Measurements from ENCODE around the gene CCDC80. TPM values are rescaled to one million over a fixed set of nuclear protein-coding genes. Genes with fewer than 3 reads are reported as not detected.

Gene CCDC80
- total RNA-seq, 1 donor from 2014 or later: 148 TPM

DNA sequence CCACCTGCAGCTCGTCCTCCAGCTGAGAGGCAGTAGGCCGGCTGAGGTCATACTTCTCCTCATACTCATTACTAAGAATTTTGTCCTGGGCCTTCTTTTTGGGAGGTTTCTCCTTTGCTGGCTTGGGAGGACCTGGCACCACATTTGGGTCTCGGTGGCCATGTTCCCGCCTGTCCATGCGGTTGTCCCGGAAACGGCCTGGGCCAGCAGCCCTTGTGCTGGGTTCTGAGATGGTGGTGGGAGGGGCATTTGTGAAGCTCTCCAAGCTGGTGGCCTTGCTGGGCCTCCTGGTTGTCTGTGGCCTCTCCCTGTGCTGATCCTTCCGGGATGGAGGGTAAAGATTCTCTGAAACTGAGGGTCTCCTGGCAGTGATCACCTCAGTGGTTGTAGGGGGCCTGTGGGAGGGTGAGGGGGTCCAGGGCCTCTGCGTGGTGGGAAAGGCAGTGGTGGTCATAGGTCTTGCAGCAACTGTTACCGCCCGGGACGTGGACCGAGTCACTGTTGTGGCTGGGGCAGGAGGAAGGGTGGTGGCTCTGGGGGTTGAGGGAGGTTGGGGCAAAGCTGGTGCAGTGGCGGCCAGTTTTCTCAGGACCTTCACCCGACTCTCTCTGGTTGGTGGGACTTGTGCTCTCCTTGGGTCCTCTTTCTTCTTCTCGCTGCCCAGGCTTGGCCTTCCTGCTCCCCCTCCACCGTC is 2.5 kb downstream of the CCDC80 start:
- intact Hi-C loops (cut with DNase I): no loop called here
- DNase-seq (no peak), ATAC-seq (no peak)

DNA sequence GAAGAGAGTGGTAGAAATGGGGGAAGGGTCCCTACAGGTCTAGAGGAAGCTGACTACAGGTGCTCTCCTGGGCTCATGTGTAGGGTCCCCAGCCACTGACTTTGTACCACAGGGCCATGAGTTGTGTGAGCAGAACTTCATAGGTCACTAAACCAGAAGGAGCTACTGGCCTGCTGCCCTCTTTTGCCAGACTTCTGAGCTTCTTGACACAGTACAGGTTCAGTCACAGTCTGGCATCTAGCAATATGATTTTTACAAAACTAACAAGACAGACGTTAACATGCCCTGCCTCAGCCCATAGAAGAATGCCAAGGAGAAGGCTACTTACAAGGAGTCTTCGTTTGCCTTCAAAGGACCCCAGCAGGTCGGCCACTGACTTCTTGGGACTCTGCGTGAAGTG is 3.2 kb downstream of the CCDC80 start:
- peaks cover 19% of the 10 kb centered on the region for H3K4me1 ChIP-seq
- DNase-seq: no peak
- no peak for ATAC-seq
- H3K9me3 ChIP-seq: no peaks in the 10 kb centered on the region
- intact Hi-C loops (cut with DNase I): no loop called here
- TF ChIP-seq, protein P1, sequence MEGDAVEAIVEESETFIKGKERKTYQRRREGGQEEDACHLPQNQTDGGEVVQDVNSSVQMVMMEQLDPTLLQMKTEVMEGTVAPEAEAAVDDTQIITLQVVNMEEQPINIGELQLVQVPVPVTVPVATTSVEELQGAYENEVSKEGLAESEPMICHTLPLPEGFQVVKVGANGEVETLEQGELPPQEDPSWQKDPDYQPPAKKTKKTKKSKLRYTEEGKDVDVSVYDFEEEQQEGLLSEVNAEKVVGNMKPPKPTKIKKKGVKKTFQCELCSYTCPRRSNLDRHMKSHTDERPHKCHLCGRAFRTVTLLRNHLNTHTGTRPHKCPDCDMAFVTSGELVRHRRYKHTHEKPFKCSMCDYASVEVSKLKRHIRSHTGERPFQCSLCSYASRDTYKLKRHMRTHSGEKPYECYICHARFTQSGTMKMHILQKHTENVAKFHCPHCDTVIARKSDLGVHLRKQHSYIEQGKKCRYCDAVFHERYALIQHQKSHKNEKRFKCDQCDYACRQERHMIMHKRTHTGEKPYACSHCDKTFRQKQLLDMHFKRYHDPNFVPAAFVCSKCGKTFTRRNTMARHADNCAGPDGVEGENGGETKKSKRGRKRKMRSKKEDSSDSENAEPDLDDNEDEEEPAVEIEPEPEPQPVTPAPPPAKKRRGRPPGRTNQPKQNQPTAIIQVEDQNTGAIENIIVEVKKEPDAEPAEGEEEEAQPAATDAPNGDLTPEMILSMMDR (IDR thresholded peaks at IDR 0.05): no peak
- no peak overlapping the region for H3K27ac ChIP-seq
- no peaks in the 10 kb centered on the region for H3K36me3 ChIP-seq
- no peaks in the 10 kb centered on the region for H3K27me3 ChIP-seq (ENCODE audit: low read depth)
- H3K4me3 ChIP-seq: peak overlapping the region; percentile 40

More for the DNA sequence above, 2.5 kb downstream of the CCDC80 start:
- TF ChIP-seq, protein P1 (IDR thresholded peaks at IDR 0.05): no peak
- Histone ChIP-seq H3K4me1 (peaks cover 25% of the 10 kb centered on the region), H3K9me3 (no peaks in the 10 kb centered on the region), H3K27ac (no peak overlapping the region), H3K4me3 (peak overlapping the region; percentile 40), H3K36me3 (no peaks in the 10 kb centered on the region), H3K27me3 (ENCODE audit: low read depth) (no peaks in the 10 kb centered on the region)

DNA sequence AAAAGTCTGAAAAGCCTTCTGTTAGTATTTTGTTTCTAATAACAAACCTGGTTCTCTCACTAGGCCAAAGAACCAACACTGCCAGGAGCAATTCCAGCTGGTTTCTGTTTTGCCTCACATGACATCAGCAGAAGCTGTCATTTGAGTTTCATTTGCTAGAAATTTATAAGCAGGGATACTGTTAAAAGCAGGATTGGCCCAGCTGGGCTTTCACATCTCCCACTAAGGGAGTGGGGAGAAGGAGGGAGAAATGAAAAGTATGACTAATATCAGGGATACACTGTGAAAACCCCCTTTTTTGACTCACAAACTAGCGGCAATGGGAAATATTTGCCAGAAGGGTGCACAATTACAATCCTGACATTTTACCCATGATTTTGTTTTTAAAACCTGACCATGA is 5.3 kb downstream of the CCDC80 start:
- no peak for DNase-seq
- H3K4me3 ChIP-seq: peak overlapping the region; percentile 40
- intact Hi-C loops (cut with DNase I): no loop called here
- H3K36me3 ChIP-seq: no peaks in the 10 kb centered on the region
- peaks cover 4% of the 10 kb centered on the region for H3K4me1 ChIP-seq
- no peaks in the 10 kb centered on the region for H3K9me3 ChIP-seq
- TF ChIP-seq, protein P1 (IDR thresholded peaks at IDR 0.05): no peak
- no peaks in the 10 kb centered on the region for H3K27me3 ChIP-seq (ENCODE audit: low read depth)
- H3K27ac ChIP-seq: no peak overlapping the region
- ATAC-seq: peak in 1 of 2 donors; percentile 48

DNA sequence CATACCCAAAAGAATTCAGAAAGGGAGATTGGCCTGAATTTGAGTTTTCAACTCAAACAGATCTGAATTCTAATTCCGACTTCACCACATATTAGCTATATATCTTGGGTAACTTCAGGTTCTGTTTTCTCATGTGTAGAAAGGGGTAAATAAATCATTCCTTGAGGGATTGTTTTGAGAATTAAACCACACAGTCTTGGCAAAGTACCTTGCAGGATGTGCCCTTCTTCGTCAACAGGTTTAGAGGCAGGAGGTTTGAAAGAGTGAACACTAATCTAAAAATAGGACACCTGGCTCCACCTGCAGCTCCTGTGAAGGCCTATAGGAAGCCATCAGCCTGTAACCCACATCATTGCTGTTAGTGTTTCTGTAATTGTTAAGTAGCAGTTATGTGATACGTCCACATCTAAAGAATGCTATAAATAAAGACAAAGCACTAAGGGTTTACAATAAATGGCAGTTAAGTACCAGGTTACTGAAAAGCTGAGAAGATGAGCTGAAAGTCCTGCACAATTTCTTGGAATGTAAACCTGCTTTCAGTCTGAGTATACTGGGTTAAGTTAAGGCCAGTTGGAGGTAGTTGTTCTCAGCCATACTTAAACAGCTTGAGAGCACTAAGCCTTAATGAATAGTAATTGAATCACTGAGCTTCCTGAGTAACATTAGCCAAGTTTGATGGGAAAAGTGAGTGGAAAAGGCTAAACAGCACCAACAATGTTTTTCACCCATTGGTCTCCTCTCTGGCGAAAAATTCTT is 6.0 kb downstream of the CCDC80 start:
- DNase-seq: no peak
- no peak for ATAC-seq
- TF ChIP-seq, protein P1 (IDR thresholded peaks at IDR 0.05): no peak
- H3K9me3 ChIP-seq: no peaks in the 10 kb centered on the region
- H3K4me1 ChIP-seq: no peaks in the 10 kb centered on the region
- H3K36me3 ChIP-seq: no peaks in the 10 kb centered on the region
- peak overlapping the region; percentile 40 for H3K4me3 ChIP-seq
- no peaks in the 10 kb centered on the region for H3K27me3 ChIP-seq (ENCODE audit: low read depth)
- H3K27ac ChIP-seq: no peak overlapping the region
- intact Hi-C loops (cut with DNase I): no loop called here

DNA sequence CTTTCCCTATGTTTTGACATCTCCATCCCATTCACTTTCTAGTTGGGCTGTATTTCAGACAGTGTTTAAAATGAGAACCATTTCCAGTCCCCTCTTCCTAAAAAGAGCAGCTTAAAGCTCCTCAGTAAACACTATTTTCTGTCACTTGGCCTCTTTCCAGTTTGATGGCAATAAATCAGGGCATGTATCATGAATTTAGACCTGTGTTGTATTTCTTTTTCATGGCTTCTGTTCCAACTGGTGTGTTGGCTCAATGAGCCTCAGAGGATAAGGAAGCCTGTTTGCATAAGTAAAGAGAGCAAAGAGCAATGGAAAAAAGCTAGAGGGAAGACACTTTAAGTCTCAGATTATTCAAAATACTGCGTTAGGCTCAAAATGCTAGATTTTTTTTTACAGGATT is 7.2 kb downstream of the CCDC80 start:
- no peak overlapping the region for H3K4me3 ChIP-seq
- H3K36me3 ChIP-seq: no peaks in the 10 kb centered on the region
- H3K4me1 ChIP-seq: no peaks in the 10 kb centered on the region
- no peaks in the 10 kb centered on the region for H3K27me3 ChIP-seq (ENCODE audit: low read depth)
- no peak for DNase-seq
- no peak for ATAC-seq
- no peak overlapping the region for H3K27ac ChIP-seq
- no peaks in the 10 kb centered on the region for H3K9me3 ChIP-seq
- TF ChIP-seq, protein P1 (IDR thresholded peaks at IDR 0.05): no peak
- intact Hi-C loops (cut with DNase I): no loop called here
